ENCODE measurements around the gene NRTN.
"Not testable (repeated sequence)": the region's sequence is repeated elsewhere in the genome, so short reads cannot be mapped to it uniquely, and the experiment has no call there.

- not testable (repeated sequence) for TF ChIP-seq CTCF (IDR thresholded peaks at IDR 0.05; ENCODE audit: low read depth, low read length, missing input control); YY1 (IDR thresholded peaks at IDR 0.05); NR2F2 (IDR thresholded peaks at IDR 0.05)
These were observed 69.6 kb downstream of the NRTN start for GRCh38 chr19:5874496-5874895.

Measured in liver (tissue), 3 donors.